ENCODE measurements around the gene BTG3. TPM values are rescaled to one million over a fixed set of nuclear protein-coding genes. Genes with fewer than 3 reads are reported as not detected.

Gene BTG3
- total RNA-seq, 1 donor from 2014 or later, result 19.4 TPM

DNA sequence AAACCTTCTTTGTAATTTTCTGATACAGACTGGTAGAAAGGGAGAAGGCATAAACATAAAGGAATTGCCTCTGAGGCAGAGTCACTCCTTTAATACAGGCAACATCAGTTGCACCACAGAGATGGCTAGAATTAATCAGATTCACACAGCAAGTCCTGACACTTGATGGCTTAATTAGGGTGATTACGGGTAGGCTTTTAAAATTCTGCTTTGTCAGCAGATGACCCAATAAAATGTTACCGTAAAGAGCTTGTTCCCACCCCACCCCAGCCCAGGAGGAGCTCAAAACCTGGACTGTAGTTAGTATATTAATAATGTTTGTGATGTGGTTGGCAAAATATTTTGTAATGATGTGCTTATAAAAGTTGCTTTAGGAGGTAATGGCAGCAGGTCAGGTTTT, 9.3 kb upstream of the BTG3 start:
- intact Hi-C loops (cut with DNase I), result no loop called here
- Histone ChIP-seq H3K4me3 (no peak overlapping the region), H3K27ac (no peak overlapping the region), H3K27me3 (no peaks in the 10 kb centered on the region), H3K9me3 (no peaks in the 10 kb centered on the region), H3K36me3 (no peaks in the 10 kb centered on the region), H3K4me1 (no peaks in the 10 kb centered on the region)
- TF ChIP-seq, protein P1, sequence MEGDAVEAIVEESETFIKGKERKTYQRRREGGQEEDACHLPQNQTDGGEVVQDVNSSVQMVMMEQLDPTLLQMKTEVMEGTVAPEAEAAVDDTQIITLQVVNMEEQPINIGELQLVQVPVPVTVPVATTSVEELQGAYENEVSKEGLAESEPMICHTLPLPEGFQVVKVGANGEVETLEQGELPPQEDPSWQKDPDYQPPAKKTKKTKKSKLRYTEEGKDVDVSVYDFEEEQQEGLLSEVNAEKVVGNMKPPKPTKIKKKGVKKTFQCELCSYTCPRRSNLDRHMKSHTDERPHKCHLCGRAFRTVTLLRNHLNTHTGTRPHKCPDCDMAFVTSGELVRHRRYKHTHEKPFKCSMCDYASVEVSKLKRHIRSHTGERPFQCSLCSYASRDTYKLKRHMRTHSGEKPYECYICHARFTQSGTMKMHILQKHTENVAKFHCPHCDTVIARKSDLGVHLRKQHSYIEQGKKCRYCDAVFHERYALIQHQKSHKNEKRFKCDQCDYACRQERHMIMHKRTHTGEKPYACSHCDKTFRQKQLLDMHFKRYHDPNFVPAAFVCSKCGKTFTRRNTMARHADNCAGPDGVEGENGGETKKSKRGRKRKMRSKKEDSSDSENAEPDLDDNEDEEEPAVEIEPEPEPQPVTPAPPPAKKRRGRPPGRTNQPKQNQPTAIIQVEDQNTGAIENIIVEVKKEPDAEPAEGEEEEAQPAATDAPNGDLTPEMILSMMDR (IDR thresholded peaks at IDR 0.05), result no peak
- no peak for DNase-seq (ENCODE audit: low spot score in 2 of 2)

DNA sequence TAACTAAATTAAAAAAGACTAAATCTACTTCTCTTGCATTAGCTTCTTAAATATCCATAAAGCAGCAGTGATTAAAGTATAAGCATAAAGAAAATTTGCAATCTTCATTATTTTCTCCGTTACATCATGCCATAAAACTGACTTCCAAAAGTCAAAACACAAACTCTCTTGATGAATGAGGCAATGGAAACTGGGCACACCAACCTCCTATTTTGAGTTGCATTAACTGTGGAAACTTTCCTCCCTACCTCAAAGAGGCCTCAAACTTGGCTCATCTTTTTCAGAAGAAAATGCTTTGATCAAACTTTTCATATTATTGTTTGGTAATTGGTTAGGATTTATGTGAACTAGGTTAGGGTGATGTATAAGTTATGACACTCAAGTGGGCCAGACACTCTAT, 4.1 kb upstream of the BTG3 start:
- Histone ChIP-seq H3K27me3 (no peaks in the 10 kb centered on the region), H3K4me3 (no peak overlapping the region), H3K4me1 (no peaks in the 10 kb centered on the region), H3K9me3 (no peaks in the 10 kb centered on the region), H3K27ac (no peak overlapping the region), H3K36me3 (no peaks in the 10 kb centered on the region)
- TF ChIP-seq, protein P1 (IDR thresholded peaks at IDR 0.05), result no peak
- no peak for DNase-seq (ENCODE audit: low spot score in 2 of 2)
- intact Hi-C loops (cut with DNase I), result no loop called here

DNA sequence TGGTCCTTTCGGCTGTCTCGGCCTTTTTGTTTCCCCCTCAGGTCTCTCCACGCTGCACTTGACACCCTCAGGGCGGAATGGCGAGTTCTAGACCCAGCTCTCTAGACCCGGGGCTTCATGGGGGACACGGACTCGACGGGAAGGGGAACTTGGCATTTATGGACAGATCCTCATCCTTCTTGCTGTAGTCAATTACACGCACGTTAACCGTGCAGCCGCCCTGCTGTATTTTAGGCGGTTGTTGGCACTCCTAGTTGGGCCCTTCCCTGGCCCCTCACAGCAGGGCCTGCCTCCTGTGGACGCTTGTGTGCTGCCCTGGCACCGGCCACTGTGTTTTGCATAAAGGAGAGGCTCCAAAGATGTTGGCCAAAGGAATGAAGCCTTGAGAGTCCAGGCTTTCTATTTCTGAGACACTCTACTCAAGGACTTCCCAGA, 558 bp upstream of the BTG3 start:
- TF ChIP-seq, protein P1 (IDR thresholded peaks at IDR 0.05), result no peak
- Histone ChIP-seq H3K4me1 (peaks cover 0 to 7% of the 10 kb centered on the region in 2 donors), H3K27ac (peak overlapping the region; percentile 89 to 96), H3K9me3 (no peaks in the 10 kb centered on the region), H3K27me3 (no peaks in the 10 kb centered on the region), H3K4me3 (peak overlapping the region; percentile 82 to 93), H3K36me3 (peaks cover 0 to 2% of the 10 kb centered on the region in 2 donors)
- intact Hi-C loops (cut with DNase I), result loop anchor here (5.0 kb wide), 2 partner anchors 161 to 1886 kb away; partner anchors contain the start of gene USP25
- peak in 1 of 2 donors; percentile 73 for DNase-seq (ENCODE audit: low spot score in 2 of 2)

DNA sequence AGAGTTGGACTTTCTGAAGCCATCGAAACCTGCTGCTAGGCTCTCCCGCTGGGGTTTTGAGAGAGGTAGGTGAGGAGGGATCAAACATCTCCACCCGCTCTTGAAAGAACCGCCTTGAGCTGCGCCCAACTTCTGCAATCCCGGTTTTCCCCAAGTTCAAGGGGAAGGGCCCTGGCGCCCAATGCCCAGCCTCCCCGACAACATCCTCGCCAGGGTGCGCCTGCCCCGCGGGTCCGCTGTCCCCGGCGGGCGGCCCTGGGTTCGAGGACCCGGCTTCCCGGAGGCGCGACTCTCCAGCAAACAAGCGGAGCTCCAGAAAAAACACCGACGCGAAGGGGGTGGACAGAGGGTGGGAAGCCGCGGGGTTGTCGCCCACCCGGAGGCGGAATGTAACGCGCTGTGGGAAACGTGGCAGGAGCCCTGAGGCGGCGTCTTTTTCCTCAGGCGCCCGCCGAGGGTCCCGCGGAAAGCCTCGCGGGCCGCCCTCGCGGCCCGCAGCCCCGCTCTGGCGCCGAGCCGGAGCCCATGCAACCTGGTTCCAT, 607 bp downstream of the BTG3 start:
- peaks cover 0 to 12% of the 10 kb centered on the region in 2 donors for H3K36me3 ChIP-seq
- intact Hi-C loops (cut with DNase I), result loop anchor here (5.0 kb wide), 2 partner anchors 160 to 1885 kb away; partner anchors contain the start of gene USP25

GRCh38 chr21:17611414-17612022, 1.2 kb downstream of the BTG3 start:
- Histone ChIP-seq H3K4me3 (peak overlapping the region; percentile 82 to 93), H3K27me3 (no peaks in the 10 kb centered on the region), H3K9me3 (no peaks in the 10 kb centered on the region), H3K36me3 (peaks cover 0 to 12% of the 10 kb centered on the region in 2 donors), H3K4me1 (peaks cover 0 to 7% of the 10 kb centered on the region in 2 donors), H3K27ac (peak overlapping the region; percentile 89 to 96)
- intact Hi-C loops (cut with DNase I), result loop anchor here (1.0 to 5.0 kb wide), 3 partner anchors 159 to 1884 kb away; partner anchors contain the start of genes C21orf91 and USP25
- TF ChIP-seq, protein P1 (IDR thresholded peaks at IDR 0.05), result no peak
- DNase-seq (ENCODE audit: low spot score in 2 of 2), result peak; percentile 57 to 95

More for the DNA sequence above, 607 bp downstream of the BTG3 start:
- TF ChIP-seq, protein P1 (IDR thresholded peaks at IDR 0.05), result no peak
- Histone ChIP-seq H3K27ac (peak overlapping the region; percentile 89 to 96), H3K4me1 (peaks cover 0 to 7% of the 10 kb centered on the region in 2 donors), H3K4me3 (peak overlapping the region; percentile 82 to 93), H3K9me3 (no peaks in the 10 kb centered on the region), H3K27me3 (no peaks in the 10 kb centered on the region)
- peak in 1 of 2 donors; percentile 77 for DNase-seq (ENCODE audit: low spot score in 2 of 2)

All from ascending aorta (tissue), 2 donors.